ENCODE data around the gene LIMCH1.
"Not testable (repeated sequence)": the region's sequence is repeated elsewhere in the genome, so short reads cannot be mapped to it uniquely, and the experiment has no call there.

LIMCH1 gene

GRCh38 chr4:41538017-41538733 lies at the start of gene LIMCH1:
TSS of gene LIMCH1 (plus strand) at chr4:41538157. CDS start at chr4:41605996, 67,839 bp downstream.
- DNase-seq: no peak

- not testable (repeated sequence) for DNase-seq
Measured at GRCh38 chr4:41491081-41491576, 46.8 kb upstream of the LIMCH1 start.

GRCh38 chr4:41496977-41497376 lies 41.0 kb upstream of the LIMCH1 start:
- DNase-seq: no peak

GRCh38 chr4:41498177-41498576 lies 39.8 kb upstream of the LIMCH1 start:
- DNase-seq: no peak

- DNase-seq: peak in 1 of 3 experiments; percentile 3
Measured at GRCh38 chr4:41504167-41504818, 33.7 kb upstream of the LIMCH1 start.

GRCh38 chr4:41505161-41505661 lies 32.7 kb upstream of the LIMCH1 start:
- peak in 1 of 3 experiments; percentile 26 for DNase-seq

- DNase-seq: no peak
Measured at GRCh38 chr4:41506130-41506529, 31.8 kb upstream of the LIMCH1 start.

GRCh38 chr4:41507291-41507947 lies 30.5 kb upstream of the LIMCH1 start:
- DNase-seq: no peak

- DNase-seq: no peak
Measured at GRCh38 chr4:41509451-41509866, 28.5 kb upstream of the LIMCH1 start.

GRCh38 chr4:41510179-41510578 lies 27.8 kb upstream of the LIMCH1 start:
- DNase-seq: no peak

- DNase-seq: no peak
Measured at GRCh38 chr4:41512136-41512535, 25.8 kb upstream of the LIMCH1 start.

- no peak for DNase-seq
Measured at GRCh38 chr4:41512596-41512995, 25.4 kb upstream of the LIMCH1 start.

- DNase-seq: no peak
Measured at GRCh38 chr4:41514169-41514568, 23.8 kb upstream of the LIMCH1 start.

GRCh38 chr4:41514766-41515481 lies 23.0 kb upstream of the LIMCH1 start:
- DNase-seq: no peak

- no peak for DNase-seq
Measured at GRCh38 chr4:41517121-41517520, 20.8 kb upstream of the LIMCH1 start.

GRCh38 chr4:41517747-41518146 lies 20.2 kb upstream of the LIMCH1 start:
- no peak for DNase-seq

GRCh38 chr4:41524425-41524824 lies 13.5 kb upstream of the LIMCH1 start:
- peak in 1 of 3 experiments; percentile 34 for DNase-seq

GRCh38 chr4:41525129-41525528 lies 12.8 kb upstream of the LIMCH1 start:
- no peak for DNase-seq

GRCh38 chr4:41526628-41527027 lies 11.3 kb upstream of the LIMCH1 start:
- no peak for DNase-seq

- no peak for DNase-seq
Measured at GRCh38 chr4:41528512-41529205, 9.3 kb upstream of the LIMCH1 start.

- DNase-seq: no peak
Measured at GRCh38 chr4:41530741-41531140, 7.2 kb upstream of the LIMCH1 start.

- DNase-seq: no peak
Measured at GRCh38 chr4:41532336-41532735, 5.6 kb upstream of the LIMCH1 start.

All from NCI-H1417 (cell line).